Hepatocyte (in vitro differentiated cells): ENCODE data around the gene PLBD1. TPM values are rescaled to one million over a fixed set of nuclear protein-coding genes. Genes with fewer than 3 reads are reported as not detected.

Source experiments
- DNase-seq: peaks from one replicate; pipeline ENCODE4 v3.0.0-alpha.2; 2016; ENCODE audit warnings: low spot score
- H2AFZ ChIP-seq: fragments of 200-600 bp; sonication (generic); 2 replicates; pipeline ENCODE4 v1.6.0; 2016; ENCODE audit warnings: antibody characterized with exemption, mild to moderate bottlenecking
- H3K27ac ChIP-seq: fragments of 200-600 bp; sonication (generic); 2 replicates; pipeline ENCODE4 v1.5.1; 2016; ENCODE audit warnings: mild to moderate bottlenecking
- H3K27me3 ChIP-seq: fragments of 200-600 bp; sonication (generic); 2 replicates; pipeline ENCODE4 v1.6.1; 2016
- H3K36me3 ChIP-seq: fragments of 200-600 bp; sonication (generic); replicated peaks from 2 replicates; pipeline ENCODE4 v1.5.1; 2016; ENCODE audit warnings: low read depth; ENCODE audit not compliant: insufficient read depth
- H3K4me1 ChIP-seq: fragments of 200-600 bp; sonication (generic); 2 replicates; pipeline ENCODE4 v1.5.1; 2016; ENCODE audit warnings: mild to moderate bottlenecking, moderate library complexity; ENCODE audit not compliant: insufficient read depth
- H3K4me2 ChIP-seq: fragments of 200-600 bp; sonication (generic); 2 replicates; pipeline ENCODE4 v1.6.0; 2016
- H3K4me3 ChIP-seq: fragments of 200-600 bp; sonication (generic); 2 replicates; pipeline ENCODE4 v1.5.1; 2016; ENCODE audit warnings: mild to moderate bottlenecking
- H3K79me2 ChIP-seq: fragments of 200-600 bp; sonication (generic); 2 replicates; pipeline ENCODE4 v1.6.0; 2017; ENCODE audit warnings: mild to moderate bottlenecking
- H3K9me2 ChIP-seq: fragments of 200-600 bp; sonication (generic); replicated peaks from 2 replicates; pipeline ENCODE4 v1.6.0; 2017; ENCODE audit warnings: mild to moderate bottlenecking; ENCODE audit not compliant: insufficient read depth
- H3K9me3 ChIP-seq: fragments of 200-600 bp; sonication (generic); 2 replicates; pipeline ENCODE4 v1.5.1; 2016; ENCODE audit warnings: low read depth, mild to moderate bottlenecking
- H4K20me1 ChIP-seq: fragments of 200-600 bp; sonication (generic); 2 replicates; pipeline ENCODE4 v1.6.0; 2016; ENCODE audit warnings: mild to moderate bottlenecking; ENCODE audit not compliant: insufficient read depth, poor library complexity, severe bottlenecking
- CTCF ChIP-seq: fragments of 200-600 bp; sonication (generic); IDR thresholded peaks from 2 replicates; pipeline ENCODE4 v1.5.1; 2016; ENCODE audit warnings: antibody characterized with exemption, mild to moderate bottlenecking; ENCODE audit not compliant: poor library complexity
- EZH2 ChIP-seq: fragments of 200-600 bp; sonication (generic); IDR thresholded peaks from 2 replicates; pipeline ENCODE4 v1.6.1; 2016; ENCODE audit warnings: antibody characterized with exemption, mild to moderate bottlenecking, borderline replicate concordance
- WGBS: methylation state at CpG from one replicate; pipeline ENCODE4 v1.1.6; 2016; ENCODE audit warnings: low lambda C conversion rate; ENCODE audit errors: missing lambda C conversion rate; 5-methylcytosine and 5-hydroxymethylcytosine counted together
- polyA plus RNA-seq: library from polyadenylated mRNA; unstranded; fragments of >200 nt; fragmentation: Nextera tagmentation; extraction: Ambion mirVana; gene quantifications from 2 replicates; pipeline ENCODE4 v1.2.1, GENCODE V29; 2016
- small RNA-seq: library from RNA; depleted of rRNA; stranded (forward); fragments of <200 nt; gene quantifications from one replicate; pipeline ENCODE3, GENCODE V24; 2014
- total RNA-seq: library from RNA; depleted of rRNA; stranded (reverse); fragments of >200 nt; gene quantifications from 2 replicates; pipeline ENCODE4 v1.2.3, GENCODE V29; 2014

The PLBD1 gene
- total and polyA plus RNA-seq, 2 experiments from 2014 or later, result 18.6 to 19.1 TPM

GRCh38 chr12:14454098-14454907 lies 113.4 kb downstream of the PLBD1 start:
- H4K20me1 ChIP-seq, result peaks cover 3% of the 10 kb centered on the region
- no peak overlapping the region for H3K27ac ChIP-seq
- H2AFZ ChIP-seq, result no peak overlapping the region
- peaks cover 2% of the 10 kb centered on the region for H3K36me3 ChIP-seq
- H3K79me2 ChIP-seq, result peaks cover 58% of the 10 kb centered on the region
- peak; percentile 35 for DNase-seq
- 86% methylated on average over 2 of the region's 2 CpGs for WGBS
- no peak overlapping the region for H3K4me3 ChIP-seq
- H3K27me3 ChIP-seq, result no peaks in the 10 kb centered on the region
- H3K9me2 ChIP-seq, result no peaks in the 10 kb centered on the region
- no peaks in the 10 kb centered on the region for H3K4me1 ChIP-seq
- no peaks in the 10 kb centered on the region for H3K9me3 ChIP-seq
- no peak for TF ChIP-seq EZH2
- peak; percentile 32 for TF ChIP-seq CTCF
- H3K4me2 ChIP-seq, result no peak overlapping the region

Small RNA genes lying within 50 kb of the gene (small RNA-seq; reads per million reads assigned to genes)
- not detected for gene RN7SKP134

Other genes starting within 250 kb of the PLBD1 start
- 46.4 and 52.5 TPM in 2 replicates for gene ATF7IP, start 202.2 kb downstream of the PLBD1 start, total RNA-seq
- gene ATF7IP, start 202.2 kb downstream of the PLBD1 start, polyA plus RNA-seq, result 24.8 and 28.8 TPM in 2 replicates
- 47.6 and 48.1 TPM in 2 replicates for gene GUCY2C, start 128.7 kb upstream of the PLBD1 start, total RNA-seq
- gene GUCY2C, start 128.7 kb upstream of the PLBD1 start, polyA plus RNA-seq, result 12.9 and 26.5 TPM in 2 replicates
- 22.8 and 26.6 TPM in 2 replicates for gene WBP11, start 235.6 kb upstream of the PLBD1 start, total RNA-seq
- gene WBP11, start 235.6 kb upstream of the PLBD1 start, polyA plus RNA-seq, result 39.3 and 54.2 TPM in 2 replicates
- 1.5 and 2.3 TPM in 2 replicates for gene C12orf60, start 235.8 kb upstream of the PLBD1 start, total RNA-seq
- 0.17 and 2.0 TPM in 2 replicates for gene C12orf60, start 235.8 kb upstream of the PLBD1 start, polyA plus RNA-seq
- gene SMCO3, start 246.3 kb upstream of the PLBD1 start, total RNA-seq, result 1.7 and 3.2 TPM in 2 replicates
- 1.4 and 2.9 TPM in 2 replicates for gene SMCO3, start 246.3 kb upstream of the PLBD1 start, polyA plus RNA-seq